GM08714 (cell line): Measurements from ENCODE around the gene GM2A.
"Not testable (repeated sequence)": the region's sequence is repeated elsewhere in the genome, so short reads cannot be mapped to it uniquely, and the experiment has no call there.

Experiments used
- H3K4me3 ChIP-seq: fragments of 200-500 bp; sonication (Bioruptor generic); 2 replicates; pipeline ENCODE4 v1.5.1; 2014; ENCODE audit warnings: mild to moderate bottlenecking, low read length, inconsistent platforms
- ZNF274 ChIP-seq: IDR thresholded peaks from 2 replicates; pipeline ENCODE4 v1.6.1; 2012; ENCODE audit warnings: mild to moderate bottlenecking, low read depth, low read length

The GM2A gene

DNA sequence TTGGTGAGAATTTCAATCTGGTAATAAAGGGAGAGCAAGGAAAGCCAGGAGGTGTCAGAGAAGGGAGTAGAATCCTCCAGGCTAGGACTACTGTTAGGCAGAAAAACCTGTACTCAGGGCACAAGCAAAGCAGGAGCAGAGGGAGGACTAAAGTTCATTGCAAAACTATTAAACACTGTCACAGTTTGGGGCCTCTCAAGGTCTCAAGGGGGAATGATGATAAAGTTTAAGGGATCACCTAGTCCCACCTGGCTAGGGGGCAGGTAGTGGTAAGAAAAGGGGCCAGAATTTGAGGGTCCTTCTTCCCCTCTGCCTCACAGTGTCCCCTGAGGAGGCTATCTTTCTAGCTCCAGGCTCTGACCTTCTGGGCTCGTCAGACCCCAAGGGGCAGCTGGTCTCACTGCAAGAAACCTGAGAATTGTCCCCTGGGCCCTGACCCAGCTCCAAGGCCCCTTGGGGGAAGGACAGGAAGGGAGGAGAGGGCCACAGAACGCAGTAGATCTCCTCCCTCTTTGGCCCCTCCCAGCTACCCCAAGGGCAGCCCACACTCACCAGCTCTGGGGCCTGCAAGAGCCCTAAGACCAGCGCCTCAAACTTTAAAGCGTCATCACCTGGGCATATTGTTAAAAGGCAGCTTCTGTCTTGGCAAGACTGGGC, 30.1 kb upstream of the GM2A start:
- peak overlapping the region; percentile 79 for H3K4me3 ChIP-seq
- TF ChIP-seq ZNF274: no peak

DNA sequence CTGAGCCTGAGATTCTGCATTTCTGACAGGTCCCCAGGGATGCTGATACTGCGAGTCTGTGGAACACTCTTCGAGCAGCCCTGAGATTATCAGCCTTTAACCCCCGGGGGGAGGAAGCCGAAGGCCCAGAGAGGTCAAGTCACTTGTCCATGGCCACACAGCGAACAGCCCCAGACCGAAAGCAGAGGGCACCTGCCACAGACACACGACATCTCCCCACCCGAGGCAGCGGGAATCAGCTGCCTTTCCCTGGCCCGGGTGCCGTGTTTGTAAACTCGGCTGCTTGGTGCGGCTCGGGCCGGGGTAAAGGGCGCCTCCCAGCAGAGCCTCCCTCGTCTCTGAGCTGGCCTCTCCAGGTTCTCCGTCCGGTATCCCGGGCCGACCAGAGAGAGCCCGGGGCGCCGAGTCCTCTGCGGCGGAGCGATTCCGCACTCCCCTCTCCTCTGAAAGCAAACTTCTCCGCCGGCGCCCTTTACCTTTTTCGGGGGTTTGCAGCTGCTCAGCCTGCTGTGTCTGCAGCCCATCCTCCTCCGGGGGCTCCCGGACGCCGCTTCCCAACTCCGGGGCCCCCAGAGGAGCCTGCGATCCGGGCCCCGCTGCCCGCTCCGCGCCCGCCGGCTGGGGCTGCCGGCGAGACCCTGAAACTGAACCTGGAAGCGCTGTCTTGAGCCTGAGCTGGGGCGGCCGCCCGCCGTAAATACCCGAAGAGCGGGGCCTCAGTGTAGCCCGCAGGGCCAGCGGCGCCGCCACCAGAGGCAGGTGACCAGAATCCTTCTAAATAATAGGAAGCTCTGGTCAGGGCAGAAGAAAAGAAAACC, 29.3 kb upstream of the GM2A start, which contains the start of gene CCDC69:
Gene CCDC69 (minus strand): TSS at position 646 of the 818 bp plus-strand sequence. CDS start 122 bp downstream, at position 524.
- TF ChIP-seq ZNF274: no peak
- H3K4me3 ChIP-seq: peak within 1 kb of the TSS; percentile 79

DNA sequence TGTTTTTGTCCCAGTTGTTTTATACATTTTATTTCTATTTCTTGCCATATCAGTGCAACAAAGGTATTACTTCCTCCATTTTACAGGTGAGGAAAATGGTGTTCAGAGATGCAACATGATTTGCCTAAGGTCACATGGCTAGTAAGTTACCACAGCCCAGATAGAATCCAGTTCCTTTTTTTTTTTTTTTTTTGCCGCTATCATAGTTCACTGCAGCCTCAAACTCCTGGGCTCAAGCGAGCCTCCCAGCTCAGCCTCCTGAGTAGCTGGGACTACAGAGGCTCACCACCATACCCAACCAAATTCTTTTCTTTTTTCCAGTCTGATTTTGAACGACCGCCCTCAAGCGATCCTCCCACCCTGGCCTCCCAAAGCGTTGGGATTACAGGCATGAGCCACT, 28.6 kb upstream of the GM2A start:
- H3K4me3 ChIP-seq: peak overlapping the region; percentile 79; the same call in 1 of the 2 replicates
- TF ChIP-seq ZNF274: no peak

DNA sequence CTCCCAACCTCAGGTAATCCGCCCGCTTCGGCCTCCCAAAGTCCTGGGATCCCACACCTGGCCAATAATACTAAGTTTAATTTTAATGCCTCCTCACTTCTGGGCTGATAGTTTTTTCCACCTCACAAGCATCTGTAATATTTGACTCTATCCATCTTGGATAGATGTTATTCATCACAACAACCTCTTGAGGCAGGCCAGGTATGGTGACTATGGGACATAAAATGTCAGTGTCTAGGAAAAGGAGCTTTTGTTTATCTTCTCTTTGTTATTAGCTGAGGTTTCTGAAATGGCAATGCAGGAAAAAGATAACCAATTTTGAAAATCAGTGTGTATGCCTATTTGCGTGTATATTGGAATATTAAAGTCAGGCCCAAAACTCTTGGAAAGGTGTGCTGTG, 27.9 kb upstream of the GM2A start:
- TF ChIP-seq ZNF274: no peak
- no peak overlapping the region for H3K4me3 ChIP-seq

DNA sequence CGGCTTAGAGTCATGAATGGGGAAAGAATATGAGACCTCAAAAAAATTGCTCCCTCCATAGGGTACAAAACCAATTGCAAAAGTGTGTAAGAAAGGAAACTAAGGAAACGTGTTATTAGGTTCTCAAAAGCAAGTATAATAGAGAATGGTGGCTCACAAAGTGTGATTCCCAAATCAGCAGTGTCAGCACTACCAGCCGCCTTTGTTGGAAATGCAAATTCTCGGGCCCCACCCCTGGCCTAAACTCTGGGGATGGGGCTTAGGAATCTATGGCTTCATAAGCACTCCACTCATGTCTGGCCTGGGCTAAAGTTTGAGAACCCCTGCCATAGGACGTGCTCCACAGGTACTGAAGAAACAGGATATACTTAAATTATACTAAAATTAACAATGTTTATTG, 27.5 kb upstream of the GM2A start:
- no peak for TF ChIP-seq ZNF274
- no peak overlapping the region for H3K4me3 ChIP-seq

DNA sequence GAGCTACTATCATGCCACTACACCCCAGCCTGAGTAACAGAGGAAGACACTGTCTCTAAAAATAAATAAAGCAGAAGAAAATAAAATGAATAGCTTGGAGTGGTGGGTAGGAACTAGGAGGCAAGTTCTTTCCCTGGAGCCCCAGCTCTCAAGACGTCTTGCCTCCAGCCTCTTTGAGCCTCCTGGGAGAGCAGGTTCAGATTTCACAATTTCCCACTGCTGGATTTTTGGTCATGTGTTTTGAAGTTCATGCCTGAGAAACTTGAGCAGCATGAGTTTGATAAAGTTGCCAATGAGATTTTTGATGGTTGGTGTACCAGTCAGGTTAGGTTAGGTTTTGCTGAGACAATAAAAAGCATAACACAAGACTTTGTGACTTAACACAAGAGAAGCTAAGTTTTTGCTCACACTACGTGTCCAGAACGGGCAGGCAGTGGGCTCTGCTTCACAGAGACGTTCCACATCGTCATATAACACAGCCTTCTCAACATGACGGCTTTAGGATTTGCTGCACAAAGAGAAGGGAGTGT, 25.0 kb upstream of the GM2A start:
- H3K4me3 ChIP-seq: no peak overlapping the region
- TF ChIP-seq ZNF274: no peak

DNA sequence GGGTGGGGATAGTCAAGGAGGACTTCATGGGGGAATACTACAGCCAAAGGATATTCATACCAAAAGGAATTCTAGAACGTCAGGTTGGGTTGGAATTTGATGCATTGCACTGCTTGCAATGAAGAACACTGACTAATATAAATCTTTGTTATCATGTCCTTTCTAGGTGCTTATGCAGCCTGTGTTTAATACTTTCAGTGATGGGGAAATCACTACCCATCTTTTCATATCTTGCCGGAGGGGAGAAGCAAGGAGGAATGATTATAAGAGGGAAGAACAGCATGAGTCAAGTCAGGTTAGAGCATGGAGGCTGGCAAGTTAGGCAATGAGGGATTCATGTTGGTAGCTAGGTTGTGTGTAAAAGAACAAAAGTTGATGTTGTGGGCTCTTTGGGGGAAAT, 24.0 kb upstream of the GM2A start:
- no peak overlapping the region for H3K4me3 ChIP-seq
- TF ChIP-seq ZNF274: no peak

DNA sequence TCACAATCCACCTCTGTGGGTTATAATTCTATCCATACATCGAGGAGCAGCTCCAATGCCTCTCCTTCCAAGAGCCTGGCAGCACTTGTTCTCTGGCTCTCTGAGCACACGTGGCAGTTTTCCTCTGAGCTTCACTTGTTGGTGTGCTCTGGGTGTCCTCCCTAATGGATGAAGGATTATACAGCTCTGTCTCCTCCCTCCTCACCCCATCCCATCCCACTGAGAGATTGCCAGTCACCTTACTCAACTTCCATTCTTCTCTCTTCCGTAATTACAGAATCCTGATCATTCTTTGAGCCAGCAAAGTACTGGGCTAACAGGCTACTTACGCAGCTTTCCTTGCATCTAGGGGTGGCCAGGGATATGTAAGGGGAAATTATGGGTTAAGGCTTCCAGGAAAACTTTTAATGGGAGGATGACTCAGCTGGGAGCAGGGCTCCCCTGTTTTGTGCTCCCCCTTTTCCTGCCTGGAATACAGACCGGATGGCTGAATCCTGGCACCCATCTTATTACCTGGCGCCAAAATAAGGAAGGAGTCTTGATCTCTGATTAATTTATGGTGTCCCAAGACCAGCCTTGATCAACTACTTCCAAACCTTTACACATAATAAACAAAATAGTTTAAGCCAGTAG, 22.8 kb upstream of the GM2A start:
- TF ChIP-seq ZNF274: no peak
- H3K4me3 ChIP-seq: no peak overlapping the region

DNA sequence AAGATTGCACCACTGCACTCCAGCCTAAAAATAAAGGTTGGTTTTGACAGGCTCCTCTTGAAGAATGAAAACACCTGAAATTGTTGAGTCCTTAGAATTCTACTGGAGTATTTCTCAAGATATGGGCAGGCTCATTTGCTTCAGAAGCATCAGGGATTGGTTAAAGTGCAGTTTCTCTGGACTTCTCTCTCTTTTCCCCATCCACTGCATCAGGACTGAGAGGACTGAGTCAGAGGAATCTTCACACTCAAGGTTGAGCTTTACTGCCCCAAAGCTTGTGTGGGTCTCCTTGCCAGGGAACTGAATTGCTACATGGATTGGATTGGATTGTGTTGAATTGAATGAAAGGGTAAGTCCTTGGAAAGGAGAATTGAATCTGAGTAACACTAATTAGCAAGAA, 21.6 kb upstream of the GM2A start:
- H3K4me3 ChIP-seq: no peak overlapping the region
- TF ChIP-seq ZNF274: no peak

DNA sequence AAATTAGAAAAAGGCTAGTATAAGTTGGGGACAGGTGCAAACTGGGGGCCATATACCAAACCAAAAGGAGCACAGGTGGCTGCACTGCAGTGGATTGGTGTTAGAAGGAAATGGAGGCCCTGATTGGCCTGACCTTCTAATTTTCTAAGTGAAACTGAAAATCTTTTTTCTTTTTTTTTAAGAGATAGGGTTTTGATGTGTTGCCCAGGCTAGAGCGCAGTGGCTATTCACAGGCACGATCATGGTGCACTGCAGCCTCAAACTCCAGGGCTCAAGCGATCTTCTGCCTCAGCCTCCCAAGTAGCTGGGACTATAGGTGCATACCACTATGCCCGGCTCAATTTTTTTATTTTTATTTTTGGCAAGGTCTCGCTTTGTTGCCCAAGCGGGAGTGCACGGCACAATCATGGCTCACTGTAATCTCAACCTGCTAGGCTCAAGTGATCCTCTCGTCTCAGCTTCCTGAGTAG, 19.3 kb upstream of the GM2A start:
- peak overlapping the region; percentile 5; the same call in 1 of the 2 replicates for H3K4me3 ChIP-seq
- no peak for TF ChIP-seq ZNF274

DNA sequence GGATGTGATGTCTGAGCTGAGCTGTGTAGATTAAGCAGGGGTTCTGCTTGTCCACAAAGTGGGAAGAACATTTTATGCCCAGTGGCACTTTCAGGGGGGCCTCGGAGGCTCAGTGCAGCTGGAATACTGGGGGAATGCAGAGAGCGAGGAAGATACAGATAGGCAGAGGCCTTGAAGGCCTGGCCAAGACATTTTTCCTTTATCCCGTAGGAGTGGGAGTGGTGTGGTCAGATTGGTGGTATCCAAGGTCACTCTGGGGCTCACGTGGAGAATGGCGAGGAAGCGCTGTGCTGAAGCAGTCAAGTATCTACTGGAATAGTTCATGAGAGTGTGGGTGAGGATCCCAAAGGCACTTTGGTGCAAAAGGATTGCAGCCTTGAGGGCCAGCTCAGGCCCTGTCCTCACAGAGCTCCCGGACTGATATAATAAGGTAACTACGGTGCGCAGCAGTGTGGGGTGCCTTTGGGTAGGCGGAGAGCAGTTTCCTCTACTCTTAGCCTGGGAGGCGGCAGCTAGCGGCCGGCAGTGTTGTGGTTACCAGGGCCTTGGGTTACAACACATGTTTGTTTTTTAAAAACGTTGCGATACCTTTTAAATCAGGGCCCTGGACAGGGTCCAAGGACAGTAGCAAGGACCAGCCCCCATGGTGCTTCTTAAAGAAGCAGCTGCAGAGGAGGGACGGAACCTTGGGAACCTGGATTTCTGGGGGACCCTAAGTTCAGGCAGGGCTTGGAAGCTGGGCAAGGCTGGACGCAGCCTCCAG, 18.3 kb upstream of the GM2A start:
- H3K4me3 ChIP-seq: peak overlapping the region; percentile 5; the same call in 1 of the 2 replicates
- TF ChIP-seq ZNF274: no peak

DNA sequence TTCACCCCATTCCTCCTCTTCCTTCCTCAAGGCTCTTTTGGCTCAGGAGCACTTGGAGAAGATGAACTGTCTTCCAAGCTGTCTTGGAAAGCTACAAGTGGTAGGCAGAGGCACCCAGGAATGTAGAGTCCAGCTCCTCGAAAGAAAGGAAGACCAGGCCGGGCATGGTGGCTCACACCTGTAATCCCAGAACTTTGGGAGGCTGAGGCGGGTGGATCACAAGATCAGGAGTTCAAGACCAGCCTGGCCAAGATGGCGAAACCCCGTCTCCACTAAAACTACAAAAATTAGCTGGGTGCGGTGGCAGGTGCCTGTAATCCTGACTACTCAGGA, 17.8 kb upstream of the GM2A start:
- H3K4me3 ChIP-seq: not testable (repeated sequence)

DNA sequence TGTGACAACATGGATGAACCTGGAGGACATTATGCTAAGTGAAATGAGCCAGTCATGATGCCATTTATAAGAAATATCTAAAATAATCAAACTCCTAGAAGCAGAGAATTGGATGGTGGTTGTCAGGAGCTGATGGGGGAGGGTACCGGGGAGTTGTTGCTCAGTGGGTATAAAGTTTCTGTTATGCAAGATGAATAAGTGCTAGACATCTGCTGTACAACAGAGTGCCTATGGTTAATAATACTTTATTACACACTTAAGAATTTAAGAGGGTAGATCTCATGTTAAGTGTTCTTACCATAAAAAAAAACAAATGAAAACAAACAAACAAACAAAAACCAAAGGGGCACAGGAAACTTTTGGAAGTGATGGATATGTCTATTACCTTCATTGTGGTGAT, 16.1 kb upstream of the GM2A start:
- H3K4me3 ChIP-seq: no peak overlapping the region
- TF ChIP-seq ZNF274: no peak

DNA sequence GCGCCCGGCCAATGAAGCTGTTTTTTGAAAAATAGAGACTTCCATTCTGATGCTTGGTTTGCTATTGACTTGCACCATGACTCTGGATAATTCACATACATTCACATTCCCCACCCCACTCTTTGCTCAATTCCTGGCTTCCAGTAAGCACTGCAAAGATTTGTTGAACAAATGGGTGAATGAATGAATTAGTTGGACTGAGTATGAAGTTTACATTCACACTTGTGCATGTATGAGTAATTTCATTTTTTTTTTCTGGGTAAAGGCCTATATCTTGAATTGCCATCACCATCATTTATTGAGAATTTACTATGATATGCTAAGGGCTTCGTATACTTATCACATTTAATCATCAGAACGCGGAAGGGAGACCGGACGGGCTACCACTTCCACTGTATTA, 15.3 kb upstream of the GM2A start:
- peak overlapping the region; percentile 23; the same call in 1 of the 2 replicates for H3K4me3 ChIP-seq

DNA sequence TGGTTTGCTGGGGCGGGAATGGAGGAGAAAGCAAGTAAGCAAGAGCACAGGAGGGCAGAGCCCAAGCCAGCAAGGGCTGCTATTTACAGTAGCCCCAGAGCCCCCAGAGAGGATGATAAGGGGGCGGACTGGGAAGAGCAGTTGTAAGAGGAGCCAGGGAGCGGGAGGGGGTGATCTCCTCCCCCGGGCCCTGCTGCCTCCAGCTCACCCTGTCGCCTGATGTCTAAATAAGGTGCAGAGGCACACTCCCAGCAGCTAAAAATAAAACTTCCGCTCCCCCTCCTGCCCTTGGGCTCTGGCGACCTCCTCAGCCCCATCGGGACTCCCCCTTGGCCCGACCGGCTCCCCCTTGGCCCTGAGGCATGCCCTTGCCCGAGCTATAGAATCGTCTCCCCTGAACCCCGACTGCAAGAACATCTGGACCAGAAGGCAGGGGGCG, 14.7 kb upstream of the GM2A start:
- TF ChIP-seq ZNF274: no peak
- peak overlapping the region; percentile 23; the same call in 1 of the 2 replicates for H3K4me3 ChIP-seq

More for the DNA sequence above, 15.3 kb upstream of the GM2A start:
- TF ChIP-seq ZNF274: no peak
